ENCODE data around the gene JUN. TPM values are rescaled to one million over a fixed set of nuclear protein-coding genes. Genes with fewer than 3 reads are reported as not detected.
A peak's percentile ranks its signal among the peaks of the same experiment; 100 is the strongest.

JUN gene
- total and polyA plus RNA-seq, 2 donors (not counting 1 experiment from before 2014, with no cell fraction given) = 94.4 to 4,074 TPM

- ATAC-seq (ENCODE audit: low read depth) = peak; percentile 88
- peaks cover 7% of the 10 kb centered on the region for H3K79me2 ChIP-seq (ENCODE audit: control insufficient read depth, insufficient read depth, low read length)
- intact Hi-C loops (cut with micrococcal nuclease) = loop anchor here (1.0 to 10.0 kb wide), 5 partner anchors 31 to 479 kb away; partner anchors contain the start of gene FGGY
- ChIA-PET CTCF (interaction anchor here (0.6 to 1.8 kb wide), 6 partner anchors 10 to 882 kb away, joined by 3 to 10 read pairs (median 5); partner anchors contain the start of gene JUN), POLR2A (interaction anchor here (1.0 to 2.0 kb wide), 3 partner anchors 10 to 152 kb away, joined by 3 to 26 read pairs (median 8); partner anchors contain the start of gene JUN)
- Mint-ChIP-seq H3K27ac (peak overlapping the region; percentile 96), H3K4me1 (peaks cover 51% of the 10 kb centered on the region), H3K27me3 (no peaks in the 10 kb centered on the region), H3K9me3 (ENCODE audit: insufficient read depth) (no peaks in the 10 kb centered on the region), H3K4me3 (peak overlapping the region; percentile 95)
- H3K27ac ChIP-seq (ENCODE audit: low read length in 2 of 2) = peak overlapping the region; percentile 88 to 91
- H3K9me3 ChIP-seq (ENCODE audit: control extremely low read depth in 1 of 3, control insufficient read depth in 2 of 3, insufficient read depth in 1 of 3, low read length in 2 of 3) = peaks cover 0 to 7% (median 0%) of the 10 kb centered on the region in 3 donors
- H4K20me1 ChIP-seq (ENCODE audit: control insufficient read depth, insufficient read depth, low read length, poor library complexity, severe bottlenecking) = no peaks in the 10 kb centered on the region
- TF ChIP-seq CTCF (IDR thresholded peaks at IDR 0.05) = no peak
- TF ChIP-seq EZH2 (IDR thresholded peaks at IDR 0.05; ENCODE audit: borderline replicate concordance, insufficient read depth, low read depth, low read length, poor library complexity, severe bottlenecking) = no peak
- peaks cover 29 to 45% of the 10 kb centered on the region in 2 donors for H3K4me1 ChIP-seq (ENCODE audit: control insufficient read depth in 2 of 2, insufficient read depth in 2 of 2, low read length in 2 of 2)
- peak; percentile 88 for DNase-seq
- no peaks in the 10 kb centered on the region for H3K36me3 ChIP-seq (replicated peaks in 1 of 2; ENCODE audit: control extremely low read depth in 1 of 2, control insufficient read depth in 1 of 2, extremely low read depth in 1 of 2, insufficient read depth in 2 of 2, low read length in 1 of 2)
- H3K4me2 ChIP-seq (replicated peaks; ENCODE audit: low read depth, low read length, poor library complexity, severe bottlenecking) = peak overlapping the region; percentile 78
- peak overlapping the region; percentile 84 to 98 (median 88) for H3K4me3 ChIP-seq (ENCODE audit: control extremely low read depth in 1 of 5, extremely low read depth in 1 of 5, insufficient read depth in 1 of 5, low read depth in 2 of 5, low read length in 4 of 5)
- H2AFZ ChIP-seq (ENCODE audit: insufficient read depth, low read depth, low read length, poor library complexity, severe bottlenecking) = peak overlapping the region; percentile 96
- peak overlapping the region; percentile 86 for H3K9ac ChIP-seq (ENCODE audit: low read length)
- no peaks in the 10 kb centered on the region for H3K27me3 ChIP-seq (replicated peaks in 1 of 4; ENCODE audit: control extremely low read depth in 1 of 4, control insufficient read depth in 3 of 4, insufficient read depth in 4 of 4, low read length in 3 of 4)
- under 1% methylated on average over 48 of the region's 49 CpGs for WGBS (ENCODE audit: insufficient coverage)
These were observed 32.4 kb upstream of the JUN start for GRCh38 chr1:58816072-58816746.

- peak overlapping the region; percentile 78 for H3K4me2 ChIP-seq (replicated peaks; ENCODE audit: low read depth, low read length, poor library complexity, severe bottlenecking)
- Mint-ChIP-seq H3K27me3 (no peaks in the 10 kb centered on the region), H3K9me3 (ENCODE audit: insufficient read depth) (no peaks in the 10 kb centered on the region), H3K27ac (peak overlapping the region; percentile 96), H3K4me1 (peaks cover 51% of the 10 kb centered on the region), H3K4me3 (peak overlapping the region; percentile 95)
- H2AFZ ChIP-seq (ENCODE audit: insufficient read depth, low read depth, low read length, poor library complexity, severe bottlenecking) = peak overlapping the region; percentile 96
- peak overlapping the region; percentile 84 to 98 (median 88) for H3K4me3 ChIP-seq (ENCODE audit: control extremely low read depth in 1 of 5, extremely low read depth in 1 of 5, insufficient read depth in 1 of 5, low read depth in 2 of 5, low read length in 4 of 5)
- ChIA-PET POLR2A (interaction anchor here (1.0 to 2.0 kb wide), 3 partner anchors 10 to 153 kb away, joined by 3 to 26 read pairs (median 8); partner anchors contain the start of gene JUN), CTCF (interaction anchor here (0.6 to 1.8 kb wide), 3 partner anchors 10 to 32 kb away, joined by 3 to 10 read pairs (median 6); partner anchors contain the start of gene JUN)
- H3K27ac ChIP-seq (ENCODE audit: low read length in 2 of 2) = peak overlapping the region; percentile 88 to 91
- no peaks in the 10 kb centered on the region for H4K20me1 ChIP-seq (ENCODE audit: control insufficient read depth, insufficient read depth, low read length, poor library complexity, severe bottlenecking)
- intact Hi-C loops (cut with micrococcal nuclease) = loop anchor here (1.0 to 10.0 kb wide), 6 partner anchors 9 to 479 kb away; partner anchors contain the start of gene FGGY
- no peak for DNase-seq
- H3K36me3 ChIP-seq (replicated peaks in 1 of 2; ENCODE audit: control extremely low read depth in 1 of 2, control insufficient read depth in 1 of 2, extremely low read depth in 1 of 2, insufficient read depth in 2 of 2, low read length in 1 of 2) = no peaks in the 10 kb centered on the region
- WGBS (ENCODE audit: insufficient coverage) = 0% methylated on average over 11 of the region's 13 CpGs
- peaks cover 29 to 45% of the 10 kb centered on the region in 2 donors for H3K4me1 ChIP-seq (ENCODE audit: control insufficient read depth in 2 of 2, insufficient read depth in 2 of 2, low read length in 2 of 2)
- H3K79me2 ChIP-seq (ENCODE audit: control insufficient read depth, insufficient read depth, low read length) = peaks cover 7% of the 10 kb centered on the region
- peak overlapping the region; percentile 86 for H3K9ac ChIP-seq (ENCODE audit: low read length)
- H3K27me3 ChIP-seq (replicated peaks in 1 of 4; ENCODE audit: control extremely low read depth in 1 of 4, control insufficient read depth in 3 of 4, insufficient read depth in 4 of 4, low read length in 3 of 4) = no peaks in the 10 kb centered on the region
- TF ChIP-seq EZH2 (IDR thresholded peaks at IDR 0.05; ENCODE audit: borderline replicate concordance, insufficient read depth, low read depth, low read length, poor library complexity, severe bottlenecking) (no peak), CTCF (IDR thresholded peaks at IDR 0.05) (no peak)
- no peak for ATAC-seq (ENCODE audit: low read depth)
- peaks cover 0 to 7% (median 0%) of the 10 kb centered on the region in 3 donors for H3K9me3 ChIP-seq (ENCODE audit: control extremely low read depth in 1 of 3, control insufficient read depth in 2 of 3, insufficient read depth in 1 of 3, low read length in 2 of 3)
These were observed 31.8 kb upstream of the JUN start for GRCh38 chr1:58815686-58816071.
